ENCODE data around the gene CFAP54.
"Not testable (repeated sequence)": the region's sequence is repeated elsewhere in the genome, so short reads cannot be mapped to it uniquely, and the experiment has no call there.

Gene CFAP54

DNA sequence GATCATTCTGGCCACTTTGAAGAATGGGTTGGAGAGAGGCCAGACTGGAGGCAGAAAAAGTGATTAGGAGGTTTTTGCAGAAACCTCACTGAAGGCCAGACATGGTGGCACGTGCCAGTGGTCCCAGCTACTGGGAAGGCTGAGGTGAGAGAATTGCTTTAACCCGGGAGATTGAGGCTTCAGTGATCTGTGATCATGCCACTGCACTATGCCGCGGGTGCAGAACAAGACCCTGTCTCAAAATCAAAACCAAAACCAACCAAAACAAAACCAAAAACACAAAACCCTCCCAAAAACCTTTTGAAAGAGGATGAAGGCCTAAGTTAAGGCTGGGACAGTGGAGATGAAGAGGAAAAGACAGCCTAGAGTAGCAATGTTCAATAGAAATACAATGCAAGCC is 15.2 kb upstream of the CFAP54 start:
- no peak for DNase-seq (ENCODE audit: low read depth in 2 of 3, low spot score in 1 of 3)

DNA sequence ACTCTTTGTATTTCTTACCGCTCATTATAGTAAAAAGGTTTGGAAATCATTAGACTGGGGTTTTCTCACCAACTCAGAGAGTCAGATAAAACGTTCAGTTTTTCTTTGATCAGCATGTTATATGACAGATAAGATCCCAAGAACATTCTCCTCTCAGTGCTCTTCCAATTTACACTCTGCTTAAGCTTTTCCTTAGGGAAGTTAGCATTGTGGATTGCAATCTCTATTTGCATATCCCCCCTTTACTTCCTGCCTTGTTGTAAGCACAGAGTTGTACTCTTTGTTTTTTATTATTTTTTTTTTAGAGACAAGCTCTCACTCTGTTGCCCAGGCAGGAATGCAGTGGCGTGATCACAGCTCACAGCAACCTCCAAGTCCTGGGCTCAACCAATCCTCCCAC is 11.4 kb upstream of the CFAP54 start:
- DNase-seq (ENCODE audit: low read depth in 2 of 3, low spot score in 1 of 3) = no peak

DNA sequence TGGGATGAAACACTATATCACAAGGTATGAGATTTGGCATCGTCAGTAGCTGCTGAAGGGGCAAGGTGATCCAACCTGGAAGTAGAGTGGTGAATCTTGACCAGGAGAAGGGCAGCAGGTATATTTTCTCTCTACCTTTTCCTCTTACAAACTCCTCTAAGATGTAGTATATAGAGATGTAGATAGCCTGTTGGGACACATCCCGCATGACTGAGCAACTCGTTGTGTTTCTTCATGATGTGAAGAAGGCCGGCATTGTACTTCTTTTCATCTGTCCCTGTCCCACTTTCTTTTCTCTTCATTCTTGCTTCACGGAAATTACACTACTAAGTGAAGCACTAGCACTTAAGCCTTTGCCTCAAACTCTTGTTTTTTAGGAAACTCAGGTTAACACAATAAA is 7.3 kb upstream of the CFAP54 start:
- no peak for DNase-seq (ENCODE audit: low read depth in 2 of 3, low spot score in 1 of 3)

DNA sequence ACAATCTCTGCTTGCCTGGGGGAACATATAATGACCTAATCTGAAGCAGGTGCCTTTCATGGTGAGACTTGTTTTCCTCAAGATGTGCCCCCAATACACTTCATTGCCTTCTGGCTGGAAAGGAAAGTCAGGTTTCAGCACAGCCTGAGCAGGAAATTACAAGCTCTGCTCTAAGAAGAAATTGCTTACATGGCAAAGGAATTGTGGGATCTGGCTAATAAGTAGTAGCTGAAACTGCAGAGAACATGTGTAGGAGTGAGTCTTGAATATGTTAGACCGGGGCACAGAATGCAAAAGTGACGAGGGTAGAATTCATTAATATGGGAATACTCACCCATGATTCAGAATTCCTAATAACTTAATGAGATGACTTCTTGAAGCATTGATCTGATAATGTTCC is 6.3 kb upstream of the CFAP54 start:
- DNase-seq (ENCODE audit: low read depth in 2 of 3, low spot score in 1 of 3) = no peak

DNA sequence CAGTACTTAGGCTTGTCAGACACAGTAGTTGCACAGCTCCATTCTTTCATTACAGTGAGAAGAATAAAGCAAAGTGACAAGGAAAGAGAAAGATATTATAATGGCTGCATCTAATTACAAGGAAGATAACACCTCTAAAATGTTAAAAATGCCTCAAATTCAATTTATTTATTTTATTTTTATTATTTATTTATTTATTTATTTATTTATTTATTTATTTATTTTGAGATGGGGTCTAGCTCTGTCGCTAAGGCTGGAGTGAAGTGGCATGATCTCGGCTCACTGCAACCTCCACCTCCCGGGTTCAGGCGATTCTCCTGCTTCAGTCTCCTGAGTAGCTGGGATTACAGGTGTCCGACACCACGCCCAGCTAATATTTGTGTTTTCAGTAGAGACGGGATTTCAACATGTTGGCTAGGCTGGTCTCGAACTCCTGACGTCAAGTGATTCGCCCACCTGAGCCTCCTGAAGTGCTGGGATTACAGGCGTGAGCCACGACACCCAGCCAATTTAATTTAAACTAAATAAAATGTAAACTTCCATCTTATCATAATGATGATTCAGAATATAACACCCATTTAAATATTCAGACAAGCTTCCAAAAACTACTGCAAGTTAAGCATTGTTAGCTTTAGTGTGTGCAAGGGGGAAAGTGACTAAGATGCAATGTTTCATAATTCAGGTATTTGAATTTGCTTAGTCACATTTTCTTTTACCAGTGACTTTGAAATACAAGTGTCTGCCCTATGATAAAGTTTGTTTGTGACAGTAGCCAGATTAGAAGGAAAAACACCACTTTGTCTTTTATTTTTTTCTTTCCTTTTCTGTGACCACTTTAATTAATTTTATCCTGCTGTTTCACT is 2.4 kb upstream of the CFAP54 start:
- DNase-seq (ENCODE audit: low read depth in 2 of 3, low spot score in 1 of 3) = no peak

DNA sequence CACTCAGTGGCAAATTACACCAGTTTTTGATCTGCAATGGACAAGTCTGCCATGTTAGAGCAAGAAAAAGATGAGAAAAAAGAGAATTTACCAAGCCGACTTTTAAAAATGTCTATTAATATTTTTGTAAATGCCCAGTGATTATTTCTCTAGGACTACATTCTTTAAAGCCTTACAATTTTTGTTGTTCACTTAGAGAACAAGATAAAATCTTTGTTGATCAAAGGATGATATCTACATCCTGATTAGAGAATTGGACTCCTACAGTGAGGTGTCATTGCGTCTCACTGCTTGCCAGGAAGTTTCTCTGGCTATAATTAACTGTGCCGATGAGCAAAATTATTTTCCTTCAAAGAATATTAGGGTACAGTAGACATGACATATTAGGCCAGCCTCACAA is 1.7 kb upstream of the CFAP54 start:
- no peak for DNase-seq (ENCODE audit: low read depth in 2 of 3, low spot score in 1 of 3)

DNA sequence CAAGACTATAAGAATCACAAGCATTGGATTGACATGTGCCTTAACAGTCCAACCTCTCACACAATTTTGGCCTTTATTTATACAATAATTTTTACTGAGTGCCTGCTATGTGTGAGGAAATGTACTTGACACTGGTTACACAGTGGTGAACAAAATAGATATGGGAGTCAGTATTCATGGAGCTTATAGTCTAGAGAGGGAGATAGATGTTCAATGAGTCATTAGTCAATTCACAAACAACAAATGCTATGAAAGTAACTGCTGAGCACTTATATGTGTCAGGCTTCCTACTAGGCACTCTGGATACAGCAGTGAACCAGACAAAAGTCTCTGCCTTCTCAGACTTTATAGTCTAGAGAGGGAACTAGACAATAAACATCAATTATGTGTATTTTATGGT is 3.7 kb downstream of the CFAP54 start:
- no peak for DNase-seq (ENCODE audit: low read depth in 2 of 3, low spot score in 1 of 3)

DNA sequence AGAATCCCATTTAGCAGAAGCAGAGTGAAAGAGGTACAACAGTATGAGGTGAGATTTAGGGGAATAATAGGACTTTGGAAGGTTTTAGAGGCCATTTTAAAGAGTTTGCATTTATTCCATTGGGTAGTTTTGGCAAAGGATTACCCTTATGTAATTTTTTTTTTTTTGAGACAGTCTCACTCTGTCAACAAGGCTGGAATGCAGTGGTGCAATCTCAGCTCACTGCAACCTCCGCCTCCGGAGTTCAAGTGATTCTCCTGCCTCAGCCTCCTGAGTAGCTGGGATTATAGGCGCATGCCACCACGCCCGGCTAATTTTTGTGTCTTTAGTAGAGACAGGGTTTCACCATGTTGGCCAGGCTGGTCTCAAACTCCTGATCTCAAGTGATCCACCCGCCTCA is 4.8 kb downstream of the CFAP54 start:
- DNase-seq (ENCODE audit: low read depth in 2 of 3, low spot score in 1 of 3) = not testable (repeated sequence)

DNA sequence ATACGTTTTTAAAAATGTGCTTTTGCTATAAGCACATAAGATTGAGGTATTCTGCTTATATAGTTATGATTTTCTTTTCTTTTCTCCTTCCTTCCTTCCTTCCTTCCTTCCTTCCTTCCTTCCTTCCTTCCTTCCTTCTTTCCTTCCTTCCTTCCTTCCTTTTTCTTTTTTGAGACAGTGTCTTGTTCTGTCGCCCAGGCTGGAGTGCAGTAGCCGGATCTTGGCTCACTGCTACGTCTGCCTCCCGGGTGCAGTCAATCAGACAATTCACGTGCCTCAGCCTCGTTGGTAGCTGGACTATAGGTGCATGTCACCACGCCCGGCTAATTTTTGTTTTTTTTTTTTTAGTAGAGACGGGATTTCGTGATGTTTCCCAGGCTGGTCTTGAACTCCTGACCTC is 5.8 kb downstream of the CFAP54 start:
- DNase-seq (ENCODE audit: low read depth in 2 of 3, low spot score in 1 of 3) = no peak

DNA sequence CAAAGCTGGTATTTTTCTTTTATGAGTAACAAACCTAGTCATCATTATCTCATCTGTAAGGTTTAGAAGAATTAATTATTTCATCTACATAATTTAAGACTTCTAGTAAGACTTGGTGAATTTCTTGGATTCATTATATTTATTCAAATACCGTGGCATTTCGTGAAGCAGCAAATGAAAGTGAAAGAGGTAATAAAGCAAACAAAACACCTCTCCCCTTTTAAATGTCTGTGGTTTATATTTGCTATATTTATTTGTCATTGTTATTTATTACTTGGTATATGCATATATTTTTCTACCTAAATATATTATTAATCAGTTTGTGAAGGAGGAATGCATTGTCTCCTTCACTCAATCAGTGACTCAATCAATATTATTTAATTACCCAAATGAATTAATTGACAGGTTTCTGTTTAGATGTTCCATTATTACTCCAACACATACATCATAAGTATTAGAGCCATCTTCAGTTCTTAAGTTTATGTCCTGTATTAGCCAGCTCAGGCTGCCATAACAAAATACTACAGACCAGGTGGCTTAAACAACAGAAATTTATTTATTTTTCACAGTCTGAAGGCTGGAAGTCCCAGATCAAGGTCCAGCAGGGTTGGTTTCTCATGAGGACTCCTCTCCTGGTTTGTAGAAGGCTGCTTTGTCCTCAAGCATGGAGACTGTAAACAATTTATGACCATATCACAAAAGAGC is 6.6 kb downstream of the CFAP54 start:
- DNase-seq (ENCODE audit: low read depth in 2 of 3, low spot score in 1 of 3) = no peak

DNA sequence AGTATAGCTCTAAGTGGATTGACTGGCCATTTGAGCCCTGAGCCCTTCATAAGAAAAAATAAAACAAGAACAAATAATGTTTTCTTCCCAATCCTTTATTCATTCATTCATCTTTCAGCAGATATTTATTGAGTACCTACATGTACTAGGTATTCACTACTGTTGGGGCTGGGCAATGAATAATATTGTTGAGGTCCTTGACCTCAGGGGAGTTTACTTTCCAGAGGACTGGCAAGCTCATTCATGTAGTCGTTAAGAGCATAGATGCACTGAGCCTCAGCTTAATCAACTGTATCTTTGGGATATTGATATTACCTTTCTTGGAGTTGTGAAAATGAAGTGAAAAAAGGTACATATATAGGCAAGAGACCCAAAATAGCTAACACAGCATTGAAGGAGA is 7.6 kb downstream of the CFAP54 start:
- DNase-seq (ENCODE audit: low read depth in 2 of 3, low spot score in 1 of 3) = no peak

DNA sequence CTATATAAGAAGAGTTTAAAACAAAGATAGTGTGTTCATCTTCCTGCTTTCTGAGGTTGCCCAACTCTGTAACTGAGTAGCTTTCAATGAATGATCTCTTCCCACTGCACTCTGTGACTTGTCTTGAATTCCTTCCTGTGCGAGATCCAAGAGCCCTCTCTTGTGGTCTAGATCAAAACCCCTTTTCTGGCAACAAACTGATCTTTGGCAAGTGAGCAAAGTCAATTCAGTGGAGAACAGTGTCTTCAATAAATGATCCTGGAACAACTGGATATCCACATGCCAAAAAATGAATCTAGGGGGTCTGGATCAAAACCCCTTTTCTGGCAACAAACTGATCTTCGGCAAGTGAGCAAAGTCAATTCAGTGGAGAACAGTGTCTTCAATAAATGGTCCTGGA is 8.5 kb downstream of the CFAP54 start:
- DNase-seq (ENCODE audit: low read depth in 2 of 3, low spot score in 1 of 3) = no peak

DNA sequence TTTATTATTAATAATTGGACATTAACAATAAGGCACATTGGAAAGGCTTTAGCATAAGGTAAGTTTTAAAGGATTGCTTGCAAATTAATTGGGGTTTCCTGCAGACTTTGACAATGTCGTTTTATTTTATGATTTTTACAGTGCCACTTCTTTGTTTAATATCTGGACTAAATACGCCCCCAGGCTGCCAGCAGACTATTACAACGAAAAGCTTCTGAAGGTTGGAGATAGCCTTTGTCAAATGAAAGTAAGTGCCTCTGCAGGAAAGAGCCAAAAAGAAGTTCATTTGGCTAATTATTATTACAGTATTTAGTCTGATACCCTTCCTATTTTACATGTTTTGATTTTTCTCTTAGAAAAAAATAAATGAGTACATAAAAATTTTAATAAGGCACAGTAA is 11.3 kb downstream of the CFAP54 start:
- DNase-seq (ENCODE audit: low read depth in 2 of 3, low spot score in 1 of 3) = no peak

DNA sequence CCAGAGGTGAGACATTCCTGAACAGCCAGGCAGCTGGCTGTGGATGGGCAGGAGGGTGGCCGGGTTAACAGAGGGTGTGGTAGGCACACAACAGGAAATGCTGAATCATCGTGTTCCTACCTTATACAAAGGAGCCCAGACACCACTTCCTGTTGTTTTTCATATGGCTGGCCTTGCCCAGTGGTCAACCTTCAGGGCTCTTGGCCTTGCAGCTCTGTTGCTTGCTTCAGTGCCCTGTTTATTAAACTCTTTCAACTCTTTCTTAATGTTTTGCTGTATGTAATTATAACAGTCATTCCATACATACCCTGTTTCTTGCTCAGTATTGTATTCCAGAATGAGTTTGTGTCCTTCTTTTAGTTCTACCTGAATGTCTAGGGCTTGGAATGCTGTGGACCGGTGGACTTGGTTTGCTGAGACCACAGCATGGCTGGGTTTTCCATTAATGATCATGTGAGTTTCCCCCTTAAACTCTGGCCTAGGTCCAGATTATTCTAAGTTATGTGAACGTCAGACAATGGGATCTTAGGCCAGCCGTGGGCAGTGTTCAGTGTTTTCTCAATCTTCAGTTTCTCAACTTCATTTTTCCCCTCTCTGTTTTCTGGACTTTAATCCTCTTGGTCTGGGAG is 11.9 kb downstream of the CFAP54 start:
- DNase-seq (ENCODE audit: low read depth in 2 of 3, low spot score in 1 of 3) = peak in 1 of 3 donors; percentile 16

DNA sequence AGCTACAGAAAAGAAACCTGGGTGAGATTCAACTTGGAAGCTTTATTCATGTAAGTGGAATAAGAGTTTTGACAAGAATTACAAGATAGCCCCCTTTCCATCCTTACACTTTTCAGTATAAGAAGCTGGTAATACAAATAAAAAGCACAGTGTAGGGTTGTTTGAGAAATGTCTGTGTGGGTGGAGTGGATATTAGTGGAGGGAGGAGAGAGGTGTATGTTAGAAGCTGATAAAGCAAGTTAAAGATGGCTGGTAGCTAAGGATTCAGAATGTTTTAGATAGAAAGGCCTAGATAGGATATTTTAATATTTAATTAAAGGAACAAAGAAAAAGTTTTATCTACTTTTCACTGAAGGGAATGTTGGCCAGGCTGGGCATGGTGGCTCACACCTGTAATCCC is 12.5 kb downstream of the CFAP54 start:
- no peak for DNase-seq (ENCODE audit: low read depth in 2 of 3, low spot score in 1 of 3)

DNA sequence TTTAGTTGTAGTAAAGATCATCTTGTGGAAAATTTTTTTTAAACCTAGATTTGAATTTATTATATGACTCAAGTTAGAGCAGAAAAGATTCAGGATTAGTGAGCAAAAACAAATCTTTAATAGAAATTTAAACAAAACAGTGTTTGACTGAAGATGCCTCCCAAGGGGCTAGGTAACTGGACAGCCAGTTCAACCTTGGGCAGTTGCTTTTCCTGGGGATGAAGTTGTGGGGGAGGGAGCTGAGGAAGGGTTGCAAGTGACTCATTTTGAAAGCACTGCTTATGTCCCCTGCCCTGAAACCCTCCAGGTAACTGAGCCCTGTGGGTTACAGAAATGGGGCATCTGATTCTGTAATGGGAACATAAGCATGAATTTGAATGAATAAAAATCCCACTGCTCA is 13.1 kb downstream of the CFAP54 start:
- DNase-seq (ENCODE audit: low read depth in 2 of 3, low spot score in 1 of 3) = no peak

DNA sequence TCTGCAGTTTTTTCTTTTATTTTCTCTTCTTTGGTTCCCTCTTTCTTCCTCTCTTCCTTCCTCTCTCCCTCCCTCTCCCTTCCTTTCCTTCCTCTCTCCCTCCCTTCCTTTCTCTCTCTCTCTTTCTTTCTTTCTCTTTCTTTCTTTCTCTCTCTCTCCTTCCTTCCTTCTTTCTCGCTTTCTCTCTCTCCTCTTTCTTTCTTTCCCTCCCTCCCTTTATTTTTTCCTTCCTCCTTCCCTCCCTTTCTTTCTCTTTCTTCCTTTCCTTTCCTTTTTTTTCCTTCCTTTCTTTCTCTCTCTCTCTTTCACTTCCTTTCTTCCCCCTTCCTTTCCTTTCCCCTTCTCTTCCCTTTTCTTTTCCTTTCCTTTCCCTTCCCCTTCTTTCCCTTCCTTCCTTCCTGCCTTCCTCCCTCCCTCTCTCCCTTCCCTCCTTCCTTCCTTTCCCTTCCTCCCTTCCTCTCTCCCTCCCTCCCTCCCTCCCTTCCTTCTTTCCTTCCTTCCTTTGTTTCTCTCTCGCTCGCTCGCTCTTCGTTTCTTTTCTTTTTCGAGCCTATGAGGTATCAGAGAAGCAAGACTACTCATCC is 13.7 kb downstream of the CFAP54 start:
- no peak for DNase-seq (ENCODE audit: low read depth in 2 of 3, low spot score in 1 of 3)

DNA sequence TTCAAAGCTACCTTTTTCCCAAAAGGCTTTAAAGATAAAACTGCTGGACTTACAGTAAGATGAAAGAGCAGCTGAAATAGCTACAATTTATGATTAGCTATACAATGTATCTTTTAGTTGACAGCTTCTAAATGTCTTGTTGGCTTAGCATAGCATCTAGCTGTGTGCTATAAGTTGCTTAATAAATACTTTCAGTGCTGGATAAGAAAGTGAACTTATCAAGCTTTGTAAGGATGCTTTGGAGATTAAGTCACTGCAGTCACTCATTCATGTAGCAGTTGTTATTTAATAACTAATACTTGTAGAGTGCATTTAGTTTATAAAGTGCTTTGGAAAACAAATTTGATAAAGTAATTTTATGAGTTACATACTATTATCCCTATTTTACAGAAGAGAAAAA is 14.6 kb downstream of the CFAP54 start:
- DNase-seq (ENCODE audit: low read depth in 2 of 3, low spot score in 1 of 3) = no peak

DNA sequence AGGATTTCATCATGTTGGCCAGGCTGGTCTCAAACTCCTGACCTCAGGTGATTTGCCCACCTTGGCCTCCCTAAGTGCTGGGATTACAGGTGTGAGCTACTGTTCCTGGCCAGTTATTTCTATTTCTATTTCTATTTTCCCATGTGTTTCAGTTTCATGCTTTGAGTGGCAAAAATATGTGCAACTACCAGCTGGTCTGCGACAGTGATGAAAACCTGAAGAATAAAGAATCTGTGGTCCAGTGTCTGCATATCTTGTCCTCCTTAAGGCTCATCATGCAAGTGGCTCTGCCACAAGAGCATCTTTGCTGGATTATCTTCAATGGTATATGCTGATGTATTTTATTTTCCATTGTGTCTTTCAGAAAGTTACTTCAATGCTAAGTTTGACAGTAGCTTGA is 17.4 kb downstream of the CFAP54 start:
- no peak for DNase-seq (ENCODE audit: low read depth in 2 of 3, low spot score in 1 of 3)

DNA sequence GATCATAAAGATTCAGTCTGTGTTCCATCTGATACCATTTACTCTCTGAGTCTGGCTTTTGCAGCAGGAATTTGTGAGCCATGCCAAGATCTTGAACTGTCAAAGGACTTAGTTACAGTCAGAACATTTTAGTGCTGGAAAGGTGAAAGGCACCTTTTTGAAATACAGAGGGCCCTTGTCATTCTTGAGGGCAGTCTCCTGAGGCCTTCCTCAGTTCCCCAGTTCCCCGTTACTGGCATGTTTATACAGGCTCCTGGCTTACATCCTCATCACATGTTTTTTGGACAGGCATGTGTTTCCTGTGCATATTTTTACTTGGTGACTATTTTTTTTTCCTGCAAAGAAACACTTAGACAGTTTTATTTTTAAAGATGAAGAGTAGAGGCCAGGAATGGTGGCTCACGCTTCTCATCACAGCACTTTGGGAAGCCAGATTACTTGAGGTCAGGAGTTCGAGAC is 21.0 kb downstream of the CFAP54 start:
- DNase-seq (ENCODE audit: low read depth in 2 of 3, low spot score in 1 of 3) = no peak

DNA sequence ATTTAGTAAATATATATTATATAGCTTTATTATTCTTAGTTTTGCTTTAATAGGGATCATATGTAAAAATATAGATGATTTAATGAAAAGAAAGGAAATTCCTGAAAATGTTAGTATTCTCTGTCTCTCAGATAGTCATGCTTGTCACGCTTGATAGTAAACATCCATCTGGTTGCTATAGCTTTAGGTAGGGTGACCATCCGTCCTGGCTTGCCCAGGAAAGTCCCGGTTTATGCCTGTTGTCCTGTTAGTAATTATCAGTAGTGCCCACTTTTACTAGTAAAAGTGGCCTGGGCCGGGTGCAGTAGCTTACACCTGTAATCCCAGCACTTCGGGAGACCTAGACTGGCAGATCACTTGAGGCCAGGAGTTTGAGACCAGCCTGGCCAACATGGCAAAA is 23.8 kb downstream of the CFAP54 start:
- no peak for DNase-seq (ENCODE audit: low read depth in 2 of 3, low spot score in 1 of 3)

DNA sequence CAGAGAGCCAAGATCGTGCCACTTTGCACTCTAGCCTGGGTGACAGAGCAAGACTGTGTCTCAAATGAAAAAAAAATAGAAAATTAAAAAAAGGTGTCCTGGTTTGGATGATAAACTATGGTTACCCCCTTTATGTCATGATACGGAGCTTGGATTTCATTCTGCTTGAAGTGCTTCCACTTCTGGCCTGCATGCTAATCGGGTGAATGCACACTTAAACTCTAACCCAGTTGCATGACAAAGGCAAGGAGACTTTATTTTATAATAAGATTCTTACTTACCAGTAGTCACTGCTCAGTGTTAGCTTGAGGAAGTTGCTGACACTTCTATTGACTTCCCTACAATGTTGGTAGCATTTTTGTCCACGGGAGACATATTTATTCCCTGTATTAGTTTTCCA is 24.3 kb downstream of the CFAP54 start:
- no peak for DNase-seq (ENCODE audit: low read depth in 2 of 3, low spot score in 1 of 3)

Data from stimulated activated CD4-positive, alpha-beta T cell treated with anti-CD3 and anti-CD28 coated beads, Interleukin-12 subunit alpha, Interleukin-12 subunit beta, amount 100 ng/mL, for 48 hours (primary cell).